DOHH2 (cell line): Measurements from ENCODE around the gene GRID1.

ENCODE experiments used
- EZH2phosphoT487 ChIP-seq: fragments of 200-600 bp; sonication (generic); IDR thresholded peaks from 2 replicates; pipeline ENCODE4 v1.6.1; 2017; ENCODE audit warnings: borderline replicate concordance, mild to moderate bottlenecking, antibody characterized with exemption, low read length, moderate library complexity, mixed read lengths
- TF ChIP-seq, protein P1 (sequence below): fragments of 200-600 bp; sonication (generic); IDR thresholded peaks from one replicate; pipeline ENCODE4 v1.5.1; 2014; ENCODE audit warnings: antibody characterized with exemption, mild to moderate bottlenecking, low read depth, low read length; ENCODE audit not compliant: poor library complexity, severe bottlenecking

GRCh38 chr10:86077271-86077670 is 289.3 kb downstream of the GRID1 start:
- TF ChIP-seq, protein P1, sequence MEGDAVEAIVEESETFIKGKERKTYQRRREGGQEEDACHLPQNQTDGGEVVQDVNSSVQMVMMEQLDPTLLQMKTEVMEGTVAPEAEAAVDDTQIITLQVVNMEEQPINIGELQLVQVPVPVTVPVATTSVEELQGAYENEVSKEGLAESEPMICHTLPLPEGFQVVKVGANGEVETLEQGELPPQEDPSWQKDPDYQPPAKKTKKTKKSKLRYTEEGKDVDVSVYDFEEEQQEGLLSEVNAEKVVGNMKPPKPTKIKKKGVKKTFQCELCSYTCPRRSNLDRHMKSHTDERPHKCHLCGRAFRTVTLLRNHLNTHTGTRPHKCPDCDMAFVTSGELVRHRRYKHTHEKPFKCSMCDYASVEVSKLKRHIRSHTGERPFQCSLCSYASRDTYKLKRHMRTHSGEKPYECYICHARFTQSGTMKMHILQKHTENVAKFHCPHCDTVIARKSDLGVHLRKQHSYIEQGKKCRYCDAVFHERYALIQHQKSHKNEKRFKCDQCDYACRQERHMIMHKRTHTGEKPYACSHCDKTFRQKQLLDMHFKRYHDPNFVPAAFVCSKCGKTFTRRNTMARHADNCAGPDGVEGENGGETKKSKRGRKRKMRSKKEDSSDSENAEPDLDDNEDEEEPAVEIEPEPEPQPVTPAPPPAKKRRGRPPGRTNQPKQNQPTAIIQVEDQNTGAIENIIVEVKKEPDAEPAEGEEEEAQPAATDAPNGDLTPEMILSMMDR, result no peak
- TF ChIP-seq EZH2phosphoT487, result no peak
